Activated CD8-positive, alpha-beta memory T cell treated with anti-CD3 and anti-CD28 coated beads, Interleukin-2, amount 50 U/mL, for 24 hours (primary cell): ENCODE data around the gene LARP4B.

Experiments
- DNase-seq: peaks from one replicate; pipeline ENCODE4 v3.0.0-alpha.2; 2020; ENCODE audit errors: extremely low read depth

LARP4B gene

GRCh38 chr10:931326-932318 is at the start of gene LARP4B:
Gene LARP4B, minus strand, starts transcription at chr10:931705. Its CDS starts 45,984 bp downstream, at chr10:885721.
- peak; percentile 83 for DNase-seq

- DNase-seq: no peak
These were observed 49.1 kb upstream of the LARP4B start for GRCh38 chr10:980468-981093.

- DNase-seq: no peak
These were observed 47.4 kb upstream of the LARP4B start for GRCh38 chr10:978826-979421.

- DNase-seq: no peak
These were observed 44.8 kb upstream of the LARP4B start for GRCh38 chr10:976316-976715.

GRCh38 chr10:974785-975074 is 43.2 kb upstream of the LARP4B start:
- DNase-seq: no peak

- DNase-seq: no peak
These were observed 42.7 kb upstream of the LARP4B start for GRCh38 chr10:974038-974784.

- DNase-seq: no peak
These were observed 41.3 kb upstream of the LARP4B start for GRCh38 chr10:972763-973162.

GRCh38 chr10:971613-972012 is 40.1 kb upstream of the LARP4B start:
- DNase-seq: no peak

GRCh38 chr10:971150-971542 is 39.6 kb upstream of the LARP4B start:
- DNase-seq: no peak

GRCh38 chr10:970311-971149 is 39.0 kb upstream of the LARP4B start:
- no peak for DNase-seq

- DNase-seq: no peak
These were observed 38.1 kb upstream of the LARP4B start for GRCh38 chr10:969473-970150.

GRCh38 chr10:968546-969199 is 37.2 kb upstream of the LARP4B start:
- no peak for DNase-seq

- no peak for DNase-seq
These were observed 35.1 kb upstream of the LARP4B start for GRCh38 chr10:966466-967235.

- DNase-seq: no peak
These were observed 33.5 kb upstream of the LARP4B start for GRCh38 chr10:964988-965417.

- DNase-seq: no peak
These were observed 32.9 kb upstream of the LARP4B start for GRCh38 chr10:964321-964987.

- no peak for DNase-seq
These were observed 32.1 kb upstream of the LARP4B start for GRCh38 chr10:963655-964054.

- DNase-seq: no peak
These were observed 31.7 kb upstream of the LARP4B start for GRCh38 chr10:963186-963585.

GRCh38 chr10:962342-962741 is 30.8 kb upstream of the LARP4B start:
- no peak for DNase-seq

GRCh38 chr10:958856-959255 is 27.4 kb upstream of the LARP4B start:
- no peak for DNase-seq
